ENCODE data around the gene FAS.

Gene FAS

DNA sequence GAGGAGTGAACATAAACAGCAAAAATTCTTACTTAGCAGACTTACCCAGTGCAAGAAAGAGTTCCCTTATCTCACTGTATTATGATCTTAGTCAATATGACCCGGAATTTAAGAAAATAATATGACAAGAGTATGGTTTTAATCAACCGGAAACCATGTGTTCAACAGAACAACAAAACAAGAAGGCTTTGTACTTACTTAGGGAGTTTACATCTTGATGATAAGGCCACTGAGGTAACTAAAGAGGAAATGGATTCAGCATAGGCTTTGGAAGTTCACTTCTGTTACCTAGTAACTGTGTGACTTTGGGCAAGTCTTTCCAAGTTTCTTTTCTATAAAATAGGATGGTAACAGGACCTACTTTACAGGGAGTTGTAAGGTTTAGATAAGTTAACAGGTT is 7.4 kb upstream of the FAS start:
- DNase-seq (ENCODE audit: low read depth): no peak
- H3K4me3 ChIP-seq (ENCODE audit: low read depth, low read length): no peak overlapping the region
- in situ Hi-C loops (cut with HindIII; ENCODE audit: low sequenced_read_pairs): no loop called here
- TF ChIP-seq, protein P1, sequence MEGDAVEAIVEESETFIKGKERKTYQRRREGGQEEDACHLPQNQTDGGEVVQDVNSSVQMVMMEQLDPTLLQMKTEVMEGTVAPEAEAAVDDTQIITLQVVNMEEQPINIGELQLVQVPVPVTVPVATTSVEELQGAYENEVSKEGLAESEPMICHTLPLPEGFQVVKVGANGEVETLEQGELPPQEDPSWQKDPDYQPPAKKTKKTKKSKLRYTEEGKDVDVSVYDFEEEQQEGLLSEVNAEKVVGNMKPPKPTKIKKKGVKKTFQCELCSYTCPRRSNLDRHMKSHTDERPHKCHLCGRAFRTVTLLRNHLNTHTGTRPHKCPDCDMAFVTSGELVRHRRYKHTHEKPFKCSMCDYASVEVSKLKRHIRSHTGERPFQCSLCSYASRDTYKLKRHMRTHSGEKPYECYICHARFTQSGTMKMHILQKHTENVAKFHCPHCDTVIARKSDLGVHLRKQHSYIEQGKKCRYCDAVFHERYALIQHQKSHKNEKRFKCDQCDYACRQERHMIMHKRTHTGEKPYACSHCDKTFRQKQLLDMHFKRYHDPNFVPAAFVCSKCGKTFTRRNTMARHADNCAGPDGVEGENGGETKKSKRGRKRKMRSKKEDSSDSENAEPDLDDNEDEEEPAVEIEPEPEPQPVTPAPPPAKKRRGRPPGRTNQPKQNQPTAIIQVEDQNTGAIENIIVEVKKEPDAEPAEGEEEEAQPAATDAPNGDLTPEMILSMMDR (IDR thresholded peaks at IDR 0.05; ENCODE audit: low read depth, low read length, missing control alignments): no peak

GRCh38 chr10:88983939-88984338 is 6.7 kb upstream of the FAS start:
- TF ChIP-seq, protein P1 (IDR thresholded peaks at IDR 0.05; ENCODE audit: low read depth, low read length, missing control alignments): no peak
- DNase-seq (ENCODE audit: low read depth): no peak
- H3K4me3 ChIP-seq (ENCODE audit: low read depth, low read length): no peak overlapping the region
- in situ Hi-C loops (cut with HindIII; ENCODE audit: low sequenced_read_pairs): no loop called here

DNA sequence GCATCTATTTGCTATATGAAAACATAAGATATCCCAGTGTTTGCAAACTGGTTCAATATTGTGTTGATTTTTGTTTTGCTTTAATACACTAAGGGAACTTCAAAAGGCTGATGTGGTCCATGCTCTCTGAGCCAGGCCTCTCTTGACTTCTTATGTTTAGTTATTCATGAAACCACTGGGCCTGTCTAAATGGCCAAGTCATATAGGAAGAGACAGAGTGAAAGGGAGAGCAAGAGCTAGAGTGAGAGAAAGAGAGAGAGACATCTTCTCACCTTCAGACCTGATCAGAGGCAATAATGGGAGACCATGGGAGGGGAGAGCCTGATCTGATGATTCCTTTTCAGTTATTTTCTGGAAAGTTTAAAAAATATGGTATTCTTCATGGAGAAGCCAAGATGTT is 6.1 kb upstream of the FAS start:
- no peak overlapping the region for H3K4me3 ChIP-seq (ENCODE audit: low read depth, low read length)
- DNase-seq (ENCODE audit: low read depth): no peak
- in situ Hi-C loops (cut with HindIII; ENCODE audit: low sequenced_read_pairs): no loop called here
- TF ChIP-seq, protein P1 (IDR thresholded peaks at IDR 0.05; ENCODE audit: low read depth, low read length, missing control alignments): no peak

DNA sequence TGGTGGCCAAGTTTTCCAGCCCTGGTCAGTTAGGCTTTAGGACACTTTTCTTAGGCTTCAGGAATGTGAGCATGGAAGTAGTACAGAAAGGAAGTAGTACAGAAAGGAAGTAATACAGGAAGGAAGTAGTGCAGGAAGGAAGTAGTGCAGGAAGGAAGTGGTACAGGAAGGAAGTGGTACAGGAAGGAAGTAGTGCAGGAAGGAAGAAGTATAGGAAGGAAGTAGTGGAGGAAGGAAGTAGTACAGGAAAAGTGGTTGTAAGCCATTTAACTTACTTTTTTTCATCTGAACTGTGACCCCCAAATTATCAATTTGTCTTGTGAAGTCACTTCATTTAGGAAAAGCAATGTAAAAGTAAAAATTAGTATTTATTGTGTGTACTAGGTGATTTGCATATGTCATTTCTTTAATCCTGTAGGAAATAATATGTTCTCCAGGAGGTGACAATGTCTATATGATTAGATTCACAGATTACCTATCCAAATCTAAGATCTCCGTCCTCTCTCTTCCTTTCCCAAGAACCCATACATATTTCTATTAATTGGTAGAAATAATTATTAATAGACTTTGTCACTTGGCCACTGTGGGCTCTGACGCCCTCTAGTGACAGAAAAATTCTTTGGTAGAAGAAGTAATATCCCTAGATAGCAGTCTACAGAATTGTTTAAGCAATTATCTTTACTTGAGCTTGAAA is 3.9 kb upstream of the FAS start:
- H3K4me3 ChIP-seq (ENCODE audit: low read depth, low read length): no peak overlapping the region
- in situ Hi-C loops (cut with HindIII; ENCODE audit: low sequenced_read_pairs): no loop called here
- TF ChIP-seq, protein P1 (IDR thresholded peaks at IDR 0.05; ENCODE audit: low read depth, low read length, missing control alignments): peak; percentile 63
- DNase-seq (ENCODE audit: low read depth): no peak

DNA sequence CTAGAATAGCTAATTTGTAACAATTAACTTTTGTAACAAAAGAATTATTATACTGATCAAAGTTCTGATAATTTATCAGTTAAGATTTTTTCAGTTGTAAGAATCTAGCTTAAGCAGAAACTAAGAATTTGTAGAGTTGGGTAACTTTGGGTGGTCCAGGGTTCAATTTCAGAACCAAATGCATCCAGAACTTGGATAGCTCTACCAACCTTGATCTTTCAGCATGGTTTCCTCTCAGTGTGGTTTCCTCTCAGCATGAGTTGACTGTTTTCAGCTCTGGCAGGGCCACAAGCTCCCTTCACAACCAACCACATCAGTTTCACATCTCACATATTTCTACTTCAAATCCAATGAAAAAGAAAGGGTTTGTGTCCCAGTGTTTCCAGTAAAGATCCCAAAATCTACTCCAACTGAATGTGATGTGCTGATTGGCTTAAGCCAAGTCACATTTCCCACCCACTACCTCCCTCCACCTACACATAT is 3.3 kb upstream of the FAS start:
- DNase-seq (ENCODE audit: low read depth): peak; percentile 62
- in situ Hi-C loops (cut with HindIII; ENCODE audit: low sequenced_read_pairs): no loop called here
- TF ChIP-seq, protein P1 (IDR thresholded peaks at IDR 0.05; ENCODE audit: low read depth, low read length, missing control alignments): no peak
- H3K4me3 ChIP-seq (ENCODE audit: low read depth, low read length): no peak overlapping the region

DNA sequence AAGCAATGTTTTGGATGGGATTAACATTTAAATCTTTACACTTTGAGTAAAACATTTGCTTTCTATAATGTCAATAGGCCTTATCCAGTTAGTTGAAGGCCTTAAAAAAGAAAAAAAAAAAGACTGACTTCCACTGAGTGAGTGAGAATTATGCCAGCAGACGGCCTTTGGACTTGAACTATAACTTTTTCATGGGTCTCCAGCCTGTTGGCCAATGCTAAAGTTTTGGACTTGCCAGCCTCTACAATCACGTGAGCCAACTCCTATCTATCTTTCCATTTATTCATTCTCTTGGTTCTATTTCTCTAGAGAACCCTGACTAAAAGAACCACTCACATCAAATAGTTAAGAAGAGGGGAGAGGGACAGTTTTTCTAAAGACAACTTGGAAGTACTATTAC is 2.8 kb upstream of the FAS start:
- no peak overlapping the region for H3K4me3 ChIP-seq (ENCODE audit: low read depth, low read length)
- in situ Hi-C loops (cut with HindIII; ENCODE audit: low sequenced_read_pairs): no loop called here
- no peak for DNase-seq (ENCODE audit: low read depth)
- TF ChIP-seq, protein P1 (IDR thresholded peaks at IDR 0.05; ENCODE audit: low read depth, low read length, missing control alignments): no peak
